ENCODE measurements around the gene AIF1L.

DNA sequence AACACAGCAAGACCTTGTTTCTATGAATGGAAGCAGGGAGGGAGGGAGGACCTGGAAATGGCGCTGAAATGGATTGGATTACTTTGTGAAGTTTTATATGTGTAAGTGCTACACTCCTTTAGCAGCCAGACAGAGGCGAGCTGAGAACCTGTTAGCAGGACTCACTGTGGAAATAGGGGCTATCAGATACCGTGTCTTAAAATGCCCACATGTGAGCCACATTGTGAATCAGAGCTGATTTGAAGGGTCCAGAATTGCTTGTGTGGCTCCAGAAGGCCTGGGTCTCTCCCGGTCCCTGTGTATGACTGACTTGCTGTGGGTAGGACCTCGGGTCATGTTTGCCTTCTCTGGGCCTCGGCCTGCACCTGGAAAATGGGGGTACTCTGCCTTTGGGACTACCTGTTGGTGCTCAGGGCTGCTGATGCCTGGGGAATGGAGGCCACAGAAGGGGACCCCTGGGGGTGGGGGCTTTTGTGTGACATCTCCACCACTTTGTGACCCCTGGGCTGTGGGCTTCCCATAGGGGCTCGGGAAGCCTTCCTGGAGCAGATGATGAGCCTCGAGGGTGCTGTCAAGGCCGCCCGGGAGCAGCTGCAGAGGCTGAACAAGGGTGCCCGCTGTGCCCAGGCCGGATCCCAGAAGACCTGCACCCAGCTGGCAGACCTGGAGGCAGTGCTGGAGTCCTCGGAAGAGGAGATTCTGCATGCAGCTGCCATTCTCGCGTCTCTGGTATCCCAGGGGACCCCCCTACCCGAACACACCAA is 24.0 kb upstream of the AIF1L start:
- TF ChIP-seq, protein P1, sequence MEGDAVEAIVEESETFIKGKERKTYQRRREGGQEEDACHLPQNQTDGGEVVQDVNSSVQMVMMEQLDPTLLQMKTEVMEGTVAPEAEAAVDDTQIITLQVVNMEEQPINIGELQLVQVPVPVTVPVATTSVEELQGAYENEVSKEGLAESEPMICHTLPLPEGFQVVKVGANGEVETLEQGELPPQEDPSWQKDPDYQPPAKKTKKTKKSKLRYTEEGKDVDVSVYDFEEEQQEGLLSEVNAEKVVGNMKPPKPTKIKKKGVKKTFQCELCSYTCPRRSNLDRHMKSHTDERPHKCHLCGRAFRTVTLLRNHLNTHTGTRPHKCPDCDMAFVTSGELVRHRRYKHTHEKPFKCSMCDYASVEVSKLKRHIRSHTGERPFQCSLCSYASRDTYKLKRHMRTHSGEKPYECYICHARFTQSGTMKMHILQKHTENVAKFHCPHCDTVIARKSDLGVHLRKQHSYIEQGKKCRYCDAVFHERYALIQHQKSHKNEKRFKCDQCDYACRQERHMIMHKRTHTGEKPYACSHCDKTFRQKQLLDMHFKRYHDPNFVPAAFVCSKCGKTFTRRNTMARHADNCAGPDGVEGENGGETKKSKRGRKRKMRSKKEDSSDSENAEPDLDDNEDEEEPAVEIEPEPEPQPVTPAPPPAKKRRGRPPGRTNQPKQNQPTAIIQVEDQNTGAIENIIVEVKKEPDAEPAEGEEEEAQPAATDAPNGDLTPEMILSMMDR (IDR thresholded peaks at IDR 0.05) = no peak
- no peak for TF ChIP-seq POLR2A (IDR thresholded peaks at IDR 0.05)
- TF ChIP-seq POLR2AphosphoS5 (IDR thresholded peaks at IDR 0.05) = no peak
